Globus pallidus (tissue), 1 donor: ENCODE data around the gene OLFM1.
"Not testable (repeated sequence)": the region's sequence is repeated elsewhere in the genome, so short reads cannot be mapped to it uniquely, and the experiment has no call there.

Source experiments
- DNase-seq: peaks from one replicate; pipeline ENCODE4 v3.0.0-alpha.2; 2015; ENCODE audit warnings: low spot score

Gene OLFM1

DNA sequence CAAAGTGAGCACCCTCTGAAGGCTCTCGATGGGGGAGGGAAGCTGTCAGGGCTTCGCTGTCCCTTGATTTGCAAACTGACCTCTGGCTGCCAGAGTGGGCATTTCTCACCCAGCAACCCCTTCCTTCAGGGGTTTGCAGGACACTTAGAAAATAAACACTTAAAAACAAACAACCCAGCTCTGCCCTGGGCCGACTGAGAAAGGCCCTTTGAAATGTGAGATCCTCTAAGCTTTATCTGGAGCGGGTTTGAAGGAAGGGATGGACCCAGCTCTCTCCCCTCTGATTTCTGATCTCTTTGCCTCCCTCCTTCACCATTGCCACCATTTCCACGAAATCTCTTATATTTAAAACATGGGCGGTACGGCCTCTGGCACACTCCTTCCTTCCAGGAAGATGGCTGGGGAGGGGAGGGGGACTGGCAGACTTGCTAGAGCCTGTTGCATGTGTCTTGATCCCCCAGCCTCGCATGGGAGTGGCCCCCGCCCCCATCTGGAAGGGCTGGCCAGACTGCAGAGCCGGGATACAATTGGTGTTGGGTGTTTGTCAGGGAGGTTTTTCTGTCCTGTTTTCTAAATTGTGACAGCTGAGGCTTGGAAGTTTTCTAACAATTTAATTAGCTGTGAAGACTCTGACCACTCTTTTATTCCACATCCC, 20.2 kb downstream of the OLFM1 start:
- DNase-seq: no peak

DNA sequence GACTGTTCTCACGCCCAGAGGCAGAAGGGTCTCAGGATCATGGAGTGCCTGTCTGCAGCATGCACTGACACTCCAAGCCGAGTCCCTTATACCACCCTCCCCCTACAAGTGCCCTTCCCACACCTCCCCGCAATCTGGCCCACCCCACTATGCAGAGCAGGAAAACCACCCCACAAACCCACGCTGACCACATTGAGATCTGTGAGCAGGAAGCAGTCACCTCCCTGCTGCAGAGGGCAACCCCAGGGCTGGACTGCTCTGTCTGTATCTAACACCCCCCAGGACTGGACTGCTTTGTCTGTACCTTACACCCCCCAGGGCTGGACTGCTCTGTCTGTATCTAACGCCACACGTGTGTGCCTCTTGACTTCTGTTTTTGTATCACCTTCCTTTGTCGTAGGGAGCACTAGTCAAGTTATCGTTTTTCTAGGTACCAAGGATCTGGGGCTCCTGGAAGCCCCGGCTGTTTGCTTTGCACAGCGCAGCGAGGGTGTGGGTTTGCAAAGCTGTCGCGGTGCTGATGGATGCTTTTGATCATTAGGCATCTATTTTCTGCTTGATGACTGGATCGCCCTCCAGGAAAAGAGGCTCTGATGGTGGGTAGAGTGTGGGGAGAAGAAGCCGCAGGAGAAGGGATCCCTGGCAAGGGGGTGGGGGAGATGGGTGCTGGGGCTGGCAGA, 21.5 kb downstream of the OLFM1 start:
- no peak for DNase-seq

DNA sequence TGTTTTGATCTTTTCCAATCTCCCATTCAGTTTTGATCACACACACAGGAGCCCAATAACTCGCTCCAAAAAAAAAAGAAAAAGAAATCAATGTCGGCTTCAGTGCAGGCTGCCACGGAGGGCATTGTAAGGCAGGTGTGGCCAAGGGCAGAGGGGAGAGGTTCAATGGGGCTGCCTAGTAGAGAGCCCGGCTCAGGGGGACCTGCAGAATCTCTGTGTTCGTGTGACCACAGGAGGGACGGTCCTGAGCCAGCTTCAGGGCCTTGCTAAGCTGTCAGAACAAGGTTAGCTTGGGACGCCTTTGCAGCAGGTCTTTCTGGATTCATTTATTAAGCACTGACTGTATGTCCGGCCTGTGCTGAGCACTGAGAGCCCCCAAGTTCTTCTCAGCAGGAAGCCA, 22.2 kb downstream of the OLFM1 start:
- no peak for DNase-seq

DNA sequence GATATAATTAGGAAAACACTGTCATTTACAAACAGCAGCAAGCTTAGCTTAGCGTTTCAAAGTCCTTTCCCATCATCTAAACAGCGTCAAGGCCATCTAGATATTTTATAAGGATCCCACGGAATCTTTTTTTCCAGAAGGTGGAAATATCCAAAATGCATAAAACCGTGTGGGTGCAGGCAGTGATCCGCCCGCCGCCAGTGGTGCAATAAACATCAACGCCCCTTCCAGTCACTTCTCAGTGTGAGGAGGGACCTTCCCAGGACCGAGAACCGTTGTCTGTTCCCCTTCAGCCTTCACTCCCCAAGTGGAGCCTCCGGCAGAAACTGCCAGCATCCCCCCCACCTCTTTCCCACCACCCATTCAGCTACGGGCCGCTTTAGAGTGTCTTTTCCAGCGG, 22.9 kb downstream of the OLFM1 start:
- DNase-seq: no peak

DNA sequence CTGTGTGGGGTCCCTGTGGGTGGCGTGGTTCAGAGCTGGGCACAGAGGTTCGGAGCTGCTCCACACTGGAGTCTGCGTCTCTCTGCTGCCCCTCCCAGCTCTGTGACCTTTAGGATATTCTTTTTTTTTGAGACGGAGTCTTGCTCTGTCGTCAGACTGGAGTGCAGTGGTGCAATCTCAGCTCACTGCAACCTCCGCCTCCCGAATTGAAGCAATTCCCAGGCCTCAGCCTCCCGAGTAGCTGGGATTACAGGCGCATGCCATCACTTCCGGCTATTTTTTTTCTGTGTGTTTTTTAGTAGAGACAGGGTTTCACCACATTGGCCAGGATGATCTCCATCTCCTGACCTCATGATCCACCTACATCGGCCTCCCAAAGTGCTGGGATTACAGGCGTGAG, 24.1 kb downstream of the OLFM1 start:
- not testable (repeated sequence) for DNase-seq

DNA sequence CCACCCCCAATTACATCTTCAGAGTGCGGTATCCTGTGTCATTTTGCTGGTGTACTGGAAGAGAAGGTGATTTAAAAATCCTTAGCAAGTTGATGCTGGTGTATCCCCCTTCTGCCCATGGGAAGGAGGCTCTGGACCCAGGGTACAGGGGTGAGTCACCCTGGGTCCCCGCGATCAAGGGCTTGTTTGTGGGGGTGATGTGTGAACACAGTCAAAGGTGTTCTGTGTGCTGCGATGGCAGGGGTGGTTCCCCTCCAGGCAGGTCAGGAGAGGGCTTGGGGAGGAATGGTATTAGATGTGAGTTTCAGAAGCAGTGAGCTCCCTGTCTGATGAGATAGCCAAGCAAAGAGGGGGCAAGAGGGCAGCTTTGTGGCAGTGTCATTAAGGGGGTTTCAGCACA, 28.9 kb downstream of the OLFM1 start:
- DNase-seq: no peak

DNA sequence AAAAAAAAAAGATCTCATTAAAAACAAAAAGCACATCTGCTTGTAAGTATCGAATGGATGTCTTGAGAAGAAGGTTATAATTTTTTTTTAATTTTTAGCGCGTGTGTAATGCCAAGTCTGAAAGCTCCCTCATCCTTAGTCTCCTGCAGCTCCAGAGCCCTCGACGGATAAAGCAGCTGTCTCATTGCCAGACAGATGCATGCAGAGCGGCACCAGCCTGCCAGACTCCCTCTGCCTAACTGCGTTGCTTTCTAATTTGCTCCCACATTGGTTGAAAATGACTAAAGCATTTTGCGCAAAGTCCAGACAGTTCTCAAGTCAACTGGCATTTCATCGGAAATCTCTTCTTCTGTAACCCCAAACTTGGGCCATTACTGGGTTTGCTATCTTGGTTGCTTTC, 29.4 kb downstream of the OLFM1 start:
- peak; percentile 11 for DNase-seq

DNA sequence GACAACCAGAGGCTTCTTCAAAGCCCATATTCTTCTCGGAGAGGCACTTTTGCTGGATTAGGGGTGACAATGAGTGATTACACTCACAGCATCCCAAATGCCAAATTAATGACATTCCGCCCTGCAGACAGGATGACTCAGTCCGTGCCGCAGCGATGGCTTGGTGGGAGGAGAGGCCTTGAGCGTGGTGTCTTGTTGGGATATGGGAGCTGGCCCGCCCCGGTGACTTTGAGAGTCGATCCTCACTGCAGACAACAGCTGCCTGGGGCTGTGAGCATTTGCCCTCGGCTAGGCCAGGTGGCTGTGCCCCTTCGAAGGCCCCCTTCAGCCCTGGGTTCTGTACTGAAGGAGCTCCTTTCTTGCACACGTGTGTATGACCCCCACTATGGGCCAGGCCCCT, 29.8 kb downstream of the OLFM1 start:
- no peak for DNase-seq

DNA sequence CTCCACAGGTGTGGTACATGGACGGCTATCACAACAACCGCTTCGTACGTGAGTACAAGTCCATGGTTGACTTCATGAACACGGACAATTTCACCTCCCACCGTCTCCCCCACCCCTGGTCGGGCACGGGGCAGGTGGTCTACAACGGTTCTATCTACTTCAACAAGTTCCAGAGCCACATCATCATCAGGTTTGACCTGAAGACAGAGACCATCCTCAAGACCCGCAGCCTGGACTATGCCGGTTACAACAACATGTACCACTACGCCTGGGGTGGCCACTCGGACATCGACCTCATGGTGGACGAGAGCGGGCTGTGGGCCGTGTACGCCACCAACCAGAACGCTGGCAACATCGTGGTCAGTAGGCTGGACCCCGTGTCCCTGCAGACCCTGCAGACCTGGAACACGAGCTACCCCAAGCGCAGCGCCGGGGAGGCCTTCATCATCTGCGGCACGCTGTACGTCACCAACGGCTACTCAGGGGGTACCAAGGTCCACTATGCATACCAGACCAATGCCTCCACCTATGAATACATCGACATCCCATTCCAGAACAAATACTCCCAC, 32.1 kb downstream of the OLFM1 start:
- DNase-seq: no peak

DNA sequence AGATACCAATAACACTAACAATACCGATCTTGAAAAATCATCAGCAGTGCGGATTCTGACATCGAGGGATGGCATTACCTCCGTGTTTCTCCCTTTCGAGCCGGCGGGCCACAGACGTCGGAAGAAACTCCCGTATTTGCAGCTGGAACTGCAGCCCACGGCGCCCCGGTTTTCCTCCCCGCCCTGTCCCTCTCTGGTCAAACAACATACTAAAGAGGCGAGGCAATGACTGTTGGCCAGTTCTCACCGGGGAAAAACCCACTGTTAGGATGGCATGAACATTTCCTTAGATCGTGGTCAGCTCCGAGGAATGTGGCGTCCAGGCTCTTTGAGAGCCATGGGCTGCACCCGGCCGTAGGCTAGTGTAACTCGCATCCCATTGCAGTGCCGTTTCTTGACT, 32.8 kb downstream of the OLFM1 start:
- DNase-seq: no peak

DNA sequence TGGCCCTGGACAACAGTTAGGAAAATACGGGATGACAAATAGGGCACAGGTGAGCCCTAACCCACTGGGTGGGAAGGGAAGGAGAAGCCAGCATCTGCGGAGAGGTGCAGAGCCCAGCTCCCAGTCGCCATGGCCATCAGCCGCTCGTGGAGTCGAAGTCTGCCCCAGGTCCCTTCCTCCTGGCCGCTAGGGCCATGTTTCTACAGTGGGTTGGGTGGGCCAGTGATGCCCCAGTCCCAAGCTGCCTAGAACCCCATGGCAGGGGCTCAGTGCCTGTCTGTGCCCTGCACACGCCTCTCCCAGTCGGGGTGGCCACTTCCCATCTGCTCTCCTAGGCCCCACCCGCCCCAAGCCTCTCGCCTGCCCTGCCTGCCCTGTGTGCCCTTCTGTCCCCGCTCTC, 34.8 kb downstream of the OLFM1 start:
- no peak for DNase-seq

DNA sequence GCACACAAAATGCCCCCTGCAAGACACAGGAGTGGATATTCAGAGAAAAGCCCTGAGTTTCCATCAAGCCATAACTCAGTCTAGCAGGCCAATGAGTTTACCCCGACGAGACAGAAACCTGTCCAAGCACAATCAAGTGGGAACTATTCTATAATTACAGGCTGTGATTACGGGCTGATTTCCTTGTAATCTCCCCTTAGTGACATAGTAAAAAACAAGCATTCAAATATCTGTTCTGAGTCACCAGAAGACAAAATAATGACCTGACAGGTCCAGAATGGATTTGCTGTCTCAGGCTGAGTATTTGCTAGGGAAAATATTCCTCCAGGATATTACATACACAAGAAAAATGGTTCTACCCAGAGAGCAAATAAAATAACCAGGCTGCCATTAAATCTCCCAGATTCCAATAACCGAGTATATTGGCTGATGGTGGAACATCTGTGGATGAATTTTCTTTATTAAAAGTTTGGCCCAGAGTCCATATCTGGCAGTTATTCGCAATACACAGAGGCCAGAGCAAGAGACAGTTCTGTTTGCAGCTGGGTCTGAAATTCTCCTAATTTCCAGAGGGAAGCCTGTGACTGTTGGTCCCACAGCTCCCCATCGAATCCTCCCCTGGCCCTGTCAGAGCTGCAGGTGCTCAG, 35.8 kb downstream of the OLFM1 start:
- no peak for DNase-seq

DNA sequence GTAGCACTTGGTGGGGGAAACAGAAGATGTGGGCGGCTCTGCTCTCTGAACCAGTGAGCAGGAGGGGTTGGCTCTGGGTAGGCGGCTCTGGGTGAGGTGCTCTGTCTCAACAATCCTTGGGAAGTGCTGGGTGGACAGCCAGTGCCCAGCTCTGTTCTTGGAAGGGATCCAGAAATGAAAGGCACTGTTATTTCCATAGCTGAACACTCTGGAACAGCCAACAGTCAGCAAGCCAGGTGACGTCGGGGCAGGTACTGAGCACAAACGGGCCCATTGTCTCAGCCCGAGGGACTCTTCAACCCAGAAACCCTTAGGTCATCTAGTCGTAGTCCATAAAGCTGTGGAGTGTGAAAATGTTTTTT, 36.3 kb downstream of the OLFM1 start:
- peak; percentile 26 for DNase-seq

DNA sequence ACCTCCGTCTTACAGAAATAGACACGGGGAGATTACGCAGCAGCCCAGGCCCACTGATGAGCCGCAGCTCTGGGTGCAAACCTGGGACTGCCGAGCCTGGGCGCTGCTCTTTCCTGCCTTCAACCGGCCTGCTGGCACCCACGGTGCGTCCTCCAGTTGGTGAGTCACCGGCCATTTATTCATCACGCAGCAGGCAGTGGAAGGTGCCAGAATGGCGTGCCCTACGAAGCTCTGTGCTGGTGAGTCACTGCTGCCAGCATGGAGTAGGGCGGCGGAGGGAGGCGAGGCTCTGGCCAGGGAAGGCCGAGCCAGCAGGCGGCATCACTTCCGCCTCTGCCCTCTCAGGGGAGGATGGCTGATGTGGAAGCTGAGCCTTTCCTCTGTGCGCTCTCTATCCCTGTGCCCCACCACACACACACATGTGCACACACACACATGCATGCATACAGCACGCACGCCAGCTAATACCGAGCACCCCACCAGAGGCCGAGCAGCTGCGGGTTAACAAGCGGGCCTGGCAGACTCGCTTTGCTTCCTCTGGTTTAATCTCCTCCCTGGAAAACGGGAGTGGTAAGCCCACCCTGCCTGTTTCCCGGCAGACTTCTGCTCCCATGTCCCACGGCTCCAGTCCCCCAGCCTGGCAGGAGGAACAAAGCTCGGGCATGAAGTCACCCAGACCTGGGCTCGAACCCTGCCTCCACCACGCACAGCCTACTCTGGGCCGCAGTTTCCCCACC, 39.2 kb downstream of the OLFM1 start:
- no peak for DNase-seq

DNA sequence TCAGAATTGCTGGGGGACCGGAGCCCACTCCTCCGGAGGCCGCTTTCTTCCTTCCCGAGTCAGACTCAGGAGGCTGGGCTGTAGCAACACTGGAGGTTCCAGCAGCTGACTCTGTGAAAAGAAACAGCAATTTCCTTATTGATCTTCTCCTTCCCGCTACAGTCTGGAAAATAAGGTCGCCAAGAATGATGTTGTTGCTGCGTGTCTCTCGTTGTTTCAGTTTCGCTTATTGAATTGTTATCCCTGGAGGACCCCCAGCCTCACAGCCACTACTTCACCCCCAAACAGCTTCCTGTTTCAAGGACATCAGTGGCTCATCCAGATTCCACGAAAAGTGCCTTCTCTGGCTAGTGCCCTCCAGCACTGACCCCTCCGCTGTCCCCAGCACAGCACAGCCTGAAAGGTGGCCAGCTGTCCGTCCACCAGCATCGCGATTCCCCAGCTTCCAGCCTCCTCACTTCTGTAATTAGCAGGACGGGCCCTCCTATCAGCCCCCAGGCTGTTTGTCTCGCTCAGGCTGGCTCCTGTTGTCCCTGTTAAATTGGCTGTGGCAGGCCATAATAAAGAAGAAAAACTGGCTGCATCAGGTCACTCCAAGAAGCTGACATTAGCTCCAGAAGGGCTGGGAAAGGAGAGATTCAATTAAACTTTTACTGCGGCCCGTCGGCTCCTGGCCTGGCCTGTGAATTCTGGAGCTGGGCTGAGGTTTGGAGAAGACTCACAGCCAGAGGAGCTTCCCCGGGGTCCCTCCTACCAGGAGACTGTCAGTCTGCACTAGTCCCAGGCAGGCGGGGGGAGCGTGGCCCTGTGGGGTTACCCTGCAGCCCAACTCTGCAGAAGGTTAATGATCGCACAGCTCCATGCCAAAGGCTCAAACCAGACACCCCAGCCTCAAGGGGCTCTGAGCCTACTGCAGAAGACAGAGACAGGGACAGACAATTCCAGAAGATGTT, 40.5 kb downstream of the OLFM1 start:
- no peak for DNase-seq

DNA sequence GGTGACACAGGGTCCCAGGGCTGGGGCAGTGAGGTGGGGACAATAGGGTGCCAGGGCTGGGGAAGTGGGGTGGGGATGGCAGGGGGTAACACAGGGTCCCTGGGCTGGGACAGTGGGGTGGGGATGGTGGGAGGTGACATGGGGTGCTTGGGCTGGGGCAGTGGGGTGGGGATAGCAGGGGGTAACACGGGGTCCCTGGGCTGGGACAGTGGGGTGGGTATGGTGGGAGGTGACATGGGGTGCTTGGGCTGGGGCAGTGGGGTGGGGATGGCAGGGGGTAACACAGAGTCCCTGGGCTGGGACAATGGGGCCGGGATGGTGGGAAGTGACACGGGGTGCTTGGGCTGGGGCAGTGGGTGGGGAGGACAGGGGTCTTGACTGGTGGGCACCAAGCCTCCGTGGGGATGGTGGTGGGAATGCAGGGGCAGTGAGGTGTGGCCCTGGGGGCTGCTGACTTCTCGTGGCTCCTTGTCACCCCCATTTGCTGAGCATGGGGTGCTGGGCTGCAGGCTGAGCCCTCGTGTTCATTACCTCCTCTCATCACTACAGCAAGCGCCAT, 41.7 kb downstream of the OLFM1 start:
- no peak for DNase-seq

DNA sequence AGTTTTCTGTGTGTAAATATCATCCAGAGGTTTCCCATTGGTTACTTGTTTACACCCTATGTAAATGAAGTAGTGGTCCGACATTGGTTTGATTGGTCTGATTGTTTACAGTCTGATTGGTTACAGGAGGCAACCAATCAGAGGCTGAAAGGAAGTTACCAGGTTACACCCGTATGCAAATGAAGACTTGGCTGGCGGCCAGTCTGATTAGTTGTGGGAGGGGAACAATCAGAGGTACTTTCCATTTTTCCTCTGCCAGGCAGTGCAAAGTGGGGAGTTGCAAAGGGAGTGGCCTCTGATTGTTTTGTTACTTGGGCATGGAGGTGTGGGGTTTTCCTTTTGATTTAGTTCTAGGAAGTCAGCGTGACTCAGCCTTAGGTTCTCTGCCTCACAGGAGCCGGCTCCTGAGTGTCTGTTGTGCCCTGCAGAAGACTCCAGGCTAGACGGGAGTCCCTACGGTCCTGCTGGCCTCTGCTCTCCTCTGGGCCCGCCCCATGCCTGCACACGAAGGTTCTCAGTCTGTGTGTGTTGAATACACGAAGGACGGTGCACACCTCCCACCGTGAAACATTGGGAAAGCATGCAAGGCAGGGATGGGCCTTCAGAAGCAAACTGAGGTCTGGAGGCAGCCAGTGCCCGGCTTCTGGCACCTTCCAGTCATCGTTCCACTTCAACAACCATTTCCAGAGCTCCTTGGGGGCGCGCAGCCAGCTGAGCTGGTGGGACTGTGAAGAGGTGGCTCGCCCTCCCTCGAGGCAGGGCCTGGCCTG, 42.9 kb downstream of the OLFM1 start:
- DNase-seq: no peak

DNA sequence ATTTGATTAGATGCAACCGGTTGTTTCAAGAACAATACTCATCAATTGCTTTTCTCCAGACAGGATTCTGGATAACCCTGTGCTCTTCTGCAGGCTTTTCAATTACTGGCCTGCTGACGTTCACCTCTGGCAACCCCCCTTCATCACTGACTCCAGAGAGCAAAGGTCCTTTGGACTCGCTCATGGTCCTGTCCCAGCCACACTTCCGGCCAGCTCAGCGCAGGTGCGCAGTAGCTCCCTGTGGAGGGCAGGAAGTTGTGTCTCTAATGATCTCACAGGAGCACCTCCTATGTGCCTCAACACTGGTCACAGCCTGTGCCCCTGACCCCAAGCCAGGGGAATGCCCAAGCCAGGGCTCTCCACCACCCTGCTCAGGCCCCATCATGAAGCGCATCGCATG, 44.0 kb downstream of the OLFM1 start:
- no peak for DNase-seq

DNA sequence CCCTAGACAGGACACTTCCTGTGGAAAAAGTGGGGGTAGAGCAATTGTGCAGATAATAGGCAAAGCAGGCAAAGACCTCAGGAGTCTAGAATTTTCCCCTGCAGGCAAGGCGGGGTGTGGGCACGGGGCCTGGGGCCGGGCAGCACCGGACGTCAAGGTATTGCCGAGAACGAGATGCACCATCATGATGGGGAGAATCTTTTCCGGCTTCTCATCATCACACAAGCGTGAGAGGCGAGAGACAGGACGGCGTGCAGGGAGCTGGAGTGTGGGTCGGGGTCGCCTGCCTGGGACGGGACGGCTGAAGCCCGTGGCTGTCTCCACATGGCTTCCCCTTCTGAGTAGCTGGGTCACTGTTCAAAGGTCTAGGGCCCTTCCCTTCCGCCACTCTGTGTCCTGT, 44.5 kb downstream of the OLFM1 start:
- DNase-seq: no peak

DNA sequence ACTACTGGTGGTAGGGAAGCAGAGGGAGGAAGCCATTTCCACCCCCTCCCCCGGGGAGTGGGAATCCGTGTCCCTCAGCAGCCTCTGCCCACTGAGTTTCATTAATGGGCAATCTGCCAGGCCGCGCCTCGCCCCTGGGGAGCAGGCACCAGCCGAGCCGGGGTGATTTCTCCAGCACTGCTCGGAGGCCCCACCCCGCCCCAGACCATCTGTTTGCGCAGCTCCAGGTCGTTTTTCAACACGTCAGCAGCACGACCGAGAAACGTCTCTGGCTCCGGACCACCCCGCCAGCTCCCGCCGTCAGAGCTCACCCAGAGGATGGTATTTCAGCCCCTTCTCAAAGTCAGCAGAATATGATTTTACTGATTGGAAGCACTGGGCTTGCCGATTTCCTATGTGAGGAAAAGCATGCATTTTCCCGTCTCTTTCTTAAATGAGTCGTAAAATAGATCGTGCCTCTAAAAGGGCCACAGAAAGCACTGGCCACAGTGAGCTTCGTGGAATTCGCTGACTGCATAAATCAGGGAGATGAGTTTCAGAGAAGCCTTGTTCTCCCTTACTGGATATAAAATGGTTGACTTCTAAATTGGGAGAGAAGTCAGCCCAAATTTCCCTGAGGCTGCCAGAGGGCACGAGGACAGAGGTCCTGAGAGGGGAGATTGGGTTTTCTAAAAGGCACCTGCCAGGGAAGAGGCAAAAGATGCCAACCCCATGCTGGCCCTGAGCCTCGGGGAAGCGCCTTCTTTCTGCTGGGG, 47.0 kb downstream of the OLFM1 start:
- DNase-seq: no peak
